ENCODE data around the gene ERI3. TPM values are rescaled to one million over a fixed set of nuclear protein-coding genes. Genes with fewer than 3 reads are reported as not detected.

The ERI3 gene
- total RNA-seq, 1 donor from 2014 or later: 96.1 TPM

DNA sequence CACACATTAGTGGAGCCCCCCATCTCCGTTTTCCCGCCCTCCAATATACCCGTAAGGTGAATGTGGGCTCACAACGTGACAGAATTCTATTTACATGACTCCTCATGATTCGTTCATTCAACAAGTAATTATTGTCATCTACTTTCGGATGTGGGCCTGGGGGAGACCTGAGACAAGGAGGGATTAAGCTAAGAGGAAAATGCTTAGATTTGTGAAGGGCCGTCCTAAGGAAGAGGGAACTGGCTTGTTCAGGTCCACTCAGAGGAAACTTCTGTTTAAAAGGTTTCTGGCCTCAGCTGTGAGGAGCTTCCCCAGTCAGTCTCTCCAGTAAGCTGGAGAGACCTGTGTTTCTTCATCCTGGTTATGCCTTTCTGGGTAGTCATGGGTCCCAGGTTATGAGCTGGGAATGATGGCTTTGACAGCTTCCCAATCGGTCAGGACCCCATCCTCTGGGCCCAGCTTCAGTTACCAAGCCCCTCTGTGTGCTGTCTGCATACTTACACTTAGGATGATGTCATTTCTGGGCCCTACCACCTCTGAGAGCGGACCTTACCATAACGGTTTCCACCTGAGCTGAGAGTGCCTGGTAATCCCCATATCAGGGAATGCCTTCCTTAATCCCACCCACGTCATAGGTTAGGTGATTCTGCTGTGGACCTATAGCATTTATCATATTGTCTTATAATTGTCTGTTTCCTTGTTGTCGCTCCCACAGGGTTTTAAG lies 687 bp upstream of the ERI3 start:
- Mint-ChIP-seq H3K27me3 (no peaks in the 10 kb centered on the region), H3K4me1 (ENCODE audit: low read depth) (peaks cover 43% of the 10 kb centered on the region), H3K36me3 (ENCODE audit: insufficient read depth) (peaks cover 5% of the 10 kb centered on the region), H3K27ac (peak overlapping the region; percentile 96), H3K9me3 (ENCODE audit: low read depth) (no peaks in the 10 kb centered on the region), H3K4me3 (ENCODE audit: low read depth) (peak overlapping the region; percentile 84)
- no peak for DNase-seq (ENCODE audit: low spot score, unreplicated experiment)
- TF ChIP-seq, protein P1, sequence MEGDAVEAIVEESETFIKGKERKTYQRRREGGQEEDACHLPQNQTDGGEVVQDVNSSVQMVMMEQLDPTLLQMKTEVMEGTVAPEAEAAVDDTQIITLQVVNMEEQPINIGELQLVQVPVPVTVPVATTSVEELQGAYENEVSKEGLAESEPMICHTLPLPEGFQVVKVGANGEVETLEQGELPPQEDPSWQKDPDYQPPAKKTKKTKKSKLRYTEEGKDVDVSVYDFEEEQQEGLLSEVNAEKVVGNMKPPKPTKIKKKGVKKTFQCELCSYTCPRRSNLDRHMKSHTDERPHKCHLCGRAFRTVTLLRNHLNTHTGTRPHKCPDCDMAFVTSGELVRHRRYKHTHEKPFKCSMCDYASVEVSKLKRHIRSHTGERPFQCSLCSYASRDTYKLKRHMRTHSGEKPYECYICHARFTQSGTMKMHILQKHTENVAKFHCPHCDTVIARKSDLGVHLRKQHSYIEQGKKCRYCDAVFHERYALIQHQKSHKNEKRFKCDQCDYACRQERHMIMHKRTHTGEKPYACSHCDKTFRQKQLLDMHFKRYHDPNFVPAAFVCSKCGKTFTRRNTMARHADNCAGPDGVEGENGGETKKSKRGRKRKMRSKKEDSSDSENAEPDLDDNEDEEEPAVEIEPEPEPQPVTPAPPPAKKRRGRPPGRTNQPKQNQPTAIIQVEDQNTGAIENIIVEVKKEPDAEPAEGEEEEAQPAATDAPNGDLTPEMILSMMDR (IDR thresholded peaks at IDR 0.05; ENCODE audit: unreplicated experiment): no peak

DNA sequence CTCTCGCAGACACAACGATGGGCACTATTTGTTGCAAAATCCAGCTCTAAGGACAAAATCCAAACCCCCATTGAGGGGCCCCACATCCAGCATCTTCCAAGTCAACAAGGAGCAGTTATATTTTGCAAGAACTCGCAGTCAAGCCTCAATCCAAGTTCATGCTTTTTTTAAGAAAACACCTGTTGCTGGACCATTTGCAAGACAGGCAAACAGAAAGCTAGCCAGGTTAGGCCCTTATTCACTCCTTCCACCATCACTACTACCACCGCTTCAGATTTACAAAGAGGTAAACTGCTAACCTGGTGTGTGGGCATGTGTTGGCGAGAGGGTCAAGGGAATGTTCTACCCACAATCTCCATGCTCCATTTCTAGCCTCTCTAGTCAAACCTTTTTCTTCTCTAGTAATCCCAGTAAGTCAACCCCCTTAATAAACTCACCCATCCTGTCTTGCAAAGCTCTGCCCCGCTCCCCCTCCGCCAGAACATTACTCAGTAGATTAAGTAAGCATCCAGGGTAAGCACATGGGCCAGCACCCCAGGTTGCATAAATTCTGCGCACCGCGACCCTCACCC lies 703 bp downstream of the ERI3 start:
- Mint-ChIP-seq H3K27me3 (no peaks in the 10 kb centered on the region), H3K36me3 (ENCODE audit: insufficient read depth) (peaks cover 9% of the 10 kb centered on the region), H3K4me1 (ENCODE audit: low read depth) (peaks cover 41% of the 10 kb centered on the region), H3K4me3 (ENCODE audit: low read depth) (peak overlapping the region; percentile 84), H3K9me3 (ENCODE audit: low read depth) (no peaks in the 10 kb centered on the region), H3K27ac (peak overlapping the region; percentile 94)
- TF ChIP-seq, protein P1 (IDR thresholded peaks at IDR 0.05; ENCODE audit: unreplicated experiment): no peak
- DNase-seq (ENCODE audit: low spot score, unreplicated experiment): no peak

- Mint-ChIP-seq H3K4me1 (ENCODE audit: low read depth) (peaks cover 40% of the 10 kb centered on the region), H3K27me3 (no peaks in the 10 kb centered on the region), H3K36me3 (ENCODE audit: insufficient read depth) (peaks cover 9% of the 10 kb centered on the region), H3K27ac (peak overlapping the region; percentile 94), H3K9me3 (ENCODE audit: low read depth) (no peaks in the 10 kb centered on the region), H3K4me3 (ENCODE audit: low read depth) (peak overlapping the region; percentile 84)
- no peak for DNase-seq (ENCODE audit: low spot score, unreplicated experiment)
- TF ChIP-seq, protein P1 (IDR thresholded peaks at IDR 0.05; ENCODE audit: unreplicated experiment): no peak
Measured at GRCh38 chr1:44353604-44354003, 1.5 kb downstream of the ERI3 start.

DNA sequence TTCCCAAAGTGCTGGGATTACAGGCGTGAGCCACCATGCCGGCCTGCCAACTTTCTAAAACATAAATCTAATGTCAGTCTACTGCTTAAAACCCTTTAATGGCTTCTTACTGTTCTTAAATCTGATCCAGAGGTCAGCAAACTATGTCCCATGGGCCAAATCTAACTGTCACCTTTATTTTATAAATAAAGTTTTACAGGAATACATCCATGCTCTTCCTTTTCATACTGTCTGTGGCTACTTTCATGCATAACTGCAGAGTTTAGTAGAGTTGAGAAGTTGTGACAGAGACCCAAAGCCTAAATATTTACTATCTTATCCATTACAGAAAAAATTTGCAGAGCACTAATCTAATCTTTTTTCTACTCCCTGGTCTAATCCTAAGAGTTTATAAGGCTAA lies 3.8 kb downstream of the ERI3 start:
- peaks cover 9% of the 10 kb centered on the region for H3K36me3 Mint-ChIP-seq (ENCODE audit: insufficient read depth)
- H3K27ac Mint-ChIP-seq: no peak overlapping the region
- no peaks in the 10 kb centered on the region for H3K9me3 Mint-ChIP-seq (ENCODE audit: low read depth)
- peaks cover 48% of the 10 kb centered on the region for H3K4me1 Mint-ChIP-seq (ENCODE audit: low read depth)
- H3K4me3 Mint-ChIP-seq (ENCODE audit: low read depth): no peak overlapping the region
- no peak for DNase-seq (ENCODE audit: low spot score, unreplicated experiment)
- H3K27me3 Mint-ChIP-seq: no peaks in the 10 kb centered on the region
- TF ChIP-seq, protein P1 (IDR thresholded peaks at IDR 0.05; ENCODE audit: unreplicated experiment): no peak

- DNase-seq (ENCODE audit: low spot score, unreplicated experiment): no peak
Measured at GRCh38 chr1:44348061-44348485, 7.0 kb downstream of the ERI3 start.

More at GRCh38 chr1:44348061-44348485, 7.0 kb downstream of the ERI3 start:
- Mint-ChIP-seq H3K27me3 (no peaks in the 10 kb centered on the region), H3K9me3 (ENCODE audit: low read depth) (no peaks in the 10 kb centered on the region), H3K36me3 (ENCODE audit: insufficient read depth) (peaks cover 9% of the 10 kb centered on the region), H3K4me1 (ENCODE audit: low read depth) (peaks cover 38% of the 10 kb centered on the region), H3K4me3 (ENCODE audit: low read depth) (no peak overlapping the region), H3K27ac (peak overlapping the region; percentile 41)
- TF ChIP-seq, protein P1 (IDR thresholded peaks at IDR 0.05; ENCODE audit: unreplicated experiment): no peak

Data from progenitor cell of endocrine pancreas (in vitro differentiated cells).